GM19452 (cell line): ENCODE results near the gene SNHG17.

ENCODE experiments used
- ATAC-seq: cut with Tn5 transposase; IDR thresholded peaks from one replicate; pipeline ENCODE4 v1.9.1; 2021; ENCODE audit not compliant: unreplicated experiment

SNHG17 gene

DNA sequence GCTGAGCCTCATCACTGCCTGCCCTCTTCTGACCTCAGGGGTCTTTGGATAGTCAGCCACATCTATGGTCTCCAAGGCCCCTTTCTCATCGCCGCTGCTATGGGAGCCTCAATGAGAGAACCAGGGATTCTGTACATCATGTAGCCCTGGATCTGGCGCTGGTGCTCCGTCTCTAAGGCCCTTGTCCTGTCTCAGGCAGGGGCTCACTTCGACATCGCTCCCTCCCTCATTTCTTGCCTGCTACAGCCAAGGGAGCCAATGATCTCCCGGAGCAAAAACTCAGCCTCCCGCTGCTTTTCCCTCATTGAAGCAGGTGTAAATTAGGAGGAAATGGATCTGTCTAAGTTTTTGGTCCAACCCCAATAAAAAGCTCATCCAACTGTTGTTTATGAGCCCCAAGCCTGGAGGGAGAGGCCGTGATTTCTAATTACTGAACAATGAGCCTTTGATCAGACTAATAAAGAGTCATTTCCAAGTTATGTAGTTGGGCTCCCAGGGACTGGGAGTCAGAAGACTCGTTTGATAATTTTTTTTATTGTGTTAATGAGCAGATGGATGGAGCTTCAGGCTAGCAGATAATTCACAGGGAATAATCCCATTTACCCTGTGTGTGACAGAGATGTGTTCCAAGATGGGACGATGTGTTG lies 58.0 kb downstream of the SNHG17 start:
- ATAC-seq: no peak

DNA sequence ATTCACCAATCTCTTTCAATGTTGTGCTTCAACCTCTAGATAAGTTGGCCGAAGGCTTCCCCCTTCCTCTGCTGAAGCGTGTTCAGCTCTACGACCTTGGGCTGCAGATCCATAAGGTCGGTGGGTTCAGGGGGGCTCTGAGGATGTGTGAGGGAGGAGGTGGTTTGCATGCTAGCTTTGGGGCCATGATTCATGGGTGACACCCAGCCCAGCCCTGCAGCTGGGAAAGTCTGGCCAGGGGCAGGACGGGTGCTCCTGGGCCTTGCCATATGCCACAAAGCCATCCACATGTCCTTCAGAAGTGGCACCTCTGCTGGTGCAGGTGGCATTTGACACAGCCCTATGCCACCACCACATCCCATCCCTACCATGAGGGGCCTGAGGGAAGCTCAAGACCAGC lies 61.2 kb downstream of the SNHG17 start:
- no peak for ATAC-seq

- no peak for ATAC-seq
These were observed 61.8 kb downstream of the SNHG17 start for GRCh38 chr20:38373231-38373867.

- no peak for ATAC-seq
These were observed 62.3 kb downstream of the SNHG17 start for GRCh38 chr20:38372806-38373205.
